ENCODE data around the gene UBAP1L. TPM values are rescaled to one million over a fixed set of nuclear protein-coding genes. Genes with fewer than 3 reads are reported as not detected.

Gene UBAP1L
- total and polyA plus RNA-seq, 2 donors (not counting 3 experiments of a cell fraction or from before 2014, with no cell fraction given) = 1.9 to 5.0 TPM

DNA sequence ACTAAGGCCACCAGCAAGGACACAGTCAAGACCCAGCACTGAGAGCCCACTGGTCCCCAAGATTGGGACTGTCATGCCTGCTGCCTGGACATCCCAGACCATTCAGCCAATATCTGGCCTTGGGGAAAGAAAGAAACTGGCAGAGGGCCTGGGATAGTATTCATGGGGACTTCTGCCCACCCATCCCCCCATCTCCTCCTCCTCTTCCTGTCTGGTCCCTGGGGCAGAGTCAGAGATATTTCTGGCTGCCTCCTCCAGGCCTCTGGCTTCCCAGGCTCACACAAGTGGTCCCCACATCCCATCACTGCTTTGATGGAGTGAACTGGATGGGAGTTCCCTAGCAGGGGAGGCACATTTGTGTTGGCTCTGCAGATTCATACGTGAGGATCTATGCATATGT is 43.0 kb downstream of the UBAP1L start:
- Histone ChIP-seq H3K36me3 (ENCODE audit: control insufficient read depth in 2 of 2, extremely low read depth in 1 of 2, insufficient read depth in 2 of 2, low read length in 2 of 2) (no peaks in the 10 kb centered on the region), H3K27ac (ENCODE audit: insufficient read depth, low read depth, low read length) (no peak overlapping the region), H3K4me2 (ENCODE audit: insufficient read depth, low read length) (no peak overlapping the region), H3K9me3 (replicated peaks; ENCODE audit: control insufficient read depth, insufficient read depth, low read length) (no peaks in the 10 kb centered on the region), H3K4me1 (ENCODE audit: control insufficient read depth, extremely low read depth, insufficient read depth, low read length) (no peaks in the 10 kb centered on the region), H3K9me1 (replicated peaks; ENCODE audit: control insufficient read depth, extremely low read depth, insufficient read depth, low read length) (no peaks in the 10 kb centered on the region), H3K9ac (replicated peaks; ENCODE audit: extremely low read depth, insufficient read depth, low read length) (no peak overlapping the region), H3K27me3 (ENCODE audit: control insufficient read depth in 2 of 2, insufficient read depth in 2 of 2, low read length in 2 of 2) (peaks cover 14 to 28% of the 10 kb centered on the region in 2 experiments), H2AFZ (ENCODE audit: low read depth, low read length) (no peak overlapping the region), H3K4me3 (replicated peaks in 1 of 3; ENCODE audit: insufficient read depth in 1 of 3, low read depth in 1 of 3, low read length in 3 of 3) (no peak overlapping the region), H4K20me1 (replicated peaks; ENCODE audit: control insufficient read depth, extremely low read depth, insufficient read depth, low read length) (no peaks in the 10 kb centered on the region), H3K79me2 (ENCODE audit: control insufficient read depth, insufficient read depth, low read length) (no peaks in the 10 kb centered on the region)
- FAIRE-seq (no peak), DNase-seq (ENCODE audit: low read depth, low spot score) (no peak)
- CTCF ChIA-PET = interaction anchor here (0.8 to 1.2 kb wide), 2 partner anchors 10 to 38 kb away, joined by 3 read pairs; no protein-coding TSS in a partner anchor
- BruUV-seq (replicated peaks) = no TSS peak
- TF ChIP-seq CTCF (IDR thresholded peaks at IDR 0.05; ENCODE audit: extremely low read depth in 1 of 2, insufficient read depth in 1 of 2, low read depth in 1 of 2, low read length in 2 of 2) (no peak), POLR2AphosphoS5 (IDR thresholded peaks at IDR 0.05; ENCODE audit: insufficient read depth, low read depth, low read length) (no peak), GATA2 (IDR thresholded peaks at IDR 0.05; ENCODE audit: insufficient read depth, insufficient read length, low read depth, low read length) (no peak), JUN (IDR thresholded peaks at IDR 0.05; ENCODE audit: borderline replicate concordance, insufficient read depth, insufficient read length, low read depth) (no peak), EZH2 (IDR thresholded peaks at IDR 0.05; ENCODE audit: borderline replicate concordance, low read depth, low read length, severe bottlenecking) (no peak), MYC (IDR thresholded peaks at IDR 0.05; ENCODE audit: low read depth, low read length) (no peak)
- TF ChIP-seq, protein P1, sequence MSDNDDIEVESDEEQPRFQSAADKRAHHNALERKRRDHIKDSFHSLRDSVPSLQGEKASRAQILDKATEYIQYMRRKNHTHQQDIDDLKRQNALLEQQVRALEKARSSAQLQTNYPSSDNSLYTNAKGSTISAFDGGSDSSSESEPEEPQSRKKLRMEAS (IDR thresholded peaks at IDR 0.05; ENCODE audit: insufficient read depth, insufficient read length) = no peak
- dilution Hi-C loops (cut with MboI; ENCODE audit: extremely low pct_ligation_motif_present, low sequenced_read_pairs) (no loop called here), intact Hi-C loops (cut with micrococcal nuclease) (no loop called here)
- POLR2A ChIA-PET = no interaction called here
